ENCODE data around the gene CARD10. TPM values are rescaled to one million over a fixed set of nuclear protein-coding genes. Genes with fewer than 3 reads are reported as not detected.

Gene CARD10
- total RNA-seq, 1 donor from 2014 or later: 64.0 TPM

DNA sequence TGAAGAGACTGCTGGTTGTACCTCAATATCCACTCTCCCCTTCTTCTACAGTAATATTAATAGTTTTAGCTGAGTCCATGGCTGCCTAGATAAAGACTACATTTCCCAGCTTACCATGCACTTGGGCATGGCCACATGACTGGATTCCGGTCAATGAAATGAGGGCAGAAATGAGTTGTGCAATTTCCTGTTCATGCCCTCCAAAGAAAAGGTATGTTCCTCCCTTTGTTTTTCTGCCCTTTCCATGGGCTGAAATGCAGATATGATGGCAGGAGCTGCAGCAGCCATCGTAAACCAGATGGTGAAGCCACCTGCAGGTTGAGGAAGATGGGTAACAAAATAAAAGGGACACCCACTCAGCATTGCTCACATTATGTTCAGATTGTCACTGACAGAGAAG is 76.7 kb downstream of the CARD10 start:
- no peak overlapping the region for H3K4me3 ChIP-seq (ENCODE audit: low read depth, low read length)
- H3K36me3 ChIP-seq (ENCODE audit: control insufficient read depth, insufficient read depth, low read length): no peaks in the 10 kb centered on the region
- TF ChIP-seq, protein P1, sequence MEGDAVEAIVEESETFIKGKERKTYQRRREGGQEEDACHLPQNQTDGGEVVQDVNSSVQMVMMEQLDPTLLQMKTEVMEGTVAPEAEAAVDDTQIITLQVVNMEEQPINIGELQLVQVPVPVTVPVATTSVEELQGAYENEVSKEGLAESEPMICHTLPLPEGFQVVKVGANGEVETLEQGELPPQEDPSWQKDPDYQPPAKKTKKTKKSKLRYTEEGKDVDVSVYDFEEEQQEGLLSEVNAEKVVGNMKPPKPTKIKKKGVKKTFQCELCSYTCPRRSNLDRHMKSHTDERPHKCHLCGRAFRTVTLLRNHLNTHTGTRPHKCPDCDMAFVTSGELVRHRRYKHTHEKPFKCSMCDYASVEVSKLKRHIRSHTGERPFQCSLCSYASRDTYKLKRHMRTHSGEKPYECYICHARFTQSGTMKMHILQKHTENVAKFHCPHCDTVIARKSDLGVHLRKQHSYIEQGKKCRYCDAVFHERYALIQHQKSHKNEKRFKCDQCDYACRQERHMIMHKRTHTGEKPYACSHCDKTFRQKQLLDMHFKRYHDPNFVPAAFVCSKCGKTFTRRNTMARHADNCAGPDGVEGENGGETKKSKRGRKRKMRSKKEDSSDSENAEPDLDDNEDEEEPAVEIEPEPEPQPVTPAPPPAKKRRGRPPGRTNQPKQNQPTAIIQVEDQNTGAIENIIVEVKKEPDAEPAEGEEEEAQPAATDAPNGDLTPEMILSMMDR (IDR thresholded peaks at IDR 0.05; ENCODE audit: insufficient read depth, low read length, poor library complexity, severe bottlenecking): no peak
- DNase-seq (ENCODE audit: low read depth): no peak
- no peaks in the 10 kb centered on the region for H3K27me3 ChIP-seq (ENCODE audit: control insufficient read depth, insufficient read depth, low read length)

GRCh38 chr22:37442135-37442534 is 77.1 kb downstream of the CARD10 start:
- Histone ChIP-seq H3K27me3 (ENCODE audit: control insufficient read depth, insufficient read depth, low read length) (no peaks in the 10 kb centered on the region), H3K36me3 (ENCODE audit: control insufficient read depth, insufficient read depth, low read length) (no peaks in the 10 kb centered on the region), H3K4me3 (ENCODE audit: low read depth, low read length) (no peak overlapping the region)
- no peak for DNase-seq (ENCODE audit: low read depth)
- TF ChIP-seq, protein P1 (IDR thresholded peaks at IDR 0.05; ENCODE audit: insufficient read depth, low read length, poor library complexity, severe bottlenecking): no peak

DNA sequence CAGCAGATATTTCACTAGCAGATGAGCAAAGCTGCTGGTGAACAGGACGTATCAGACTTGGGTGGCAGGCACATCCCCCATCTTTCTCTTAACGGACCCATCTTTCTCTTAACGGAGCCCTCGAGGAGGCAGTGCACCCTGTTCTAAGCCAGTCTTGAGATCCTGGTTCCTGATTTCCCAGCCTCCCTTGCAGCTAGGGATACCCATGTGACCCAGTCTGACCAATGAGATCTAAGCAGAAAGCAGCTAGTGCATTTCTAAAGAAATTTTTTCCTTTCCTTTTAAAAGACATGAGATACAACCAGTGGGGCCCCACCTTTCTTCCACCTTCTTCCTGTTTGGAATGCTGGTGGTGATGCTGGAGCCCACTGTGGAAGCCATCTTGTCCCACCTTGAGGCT is 78.3 kb downstream of the CARD10 start:
- no peak overlapping the region for H3K4me3 ChIP-seq (ENCODE audit: low read depth, low read length)
- no peaks in the 10 kb centered on the region for H3K27me3 ChIP-seq (ENCODE audit: control insufficient read depth, insufficient read depth, low read length)
- no peaks in the 10 kb centered on the region for H3K36me3 ChIP-seq (ENCODE audit: control insufficient read depth, insufficient read depth, low read length)
- DNase-seq (ENCODE audit: low read depth): no peak
- TF ChIP-seq, protein P1 (IDR thresholded peaks at IDR 0.05; ENCODE audit: insufficient read depth, low read length, poor library complexity, severe bottlenecking): no peak

Other genes with a start within 250 kb of the CARD10 start
- gene CYTH4, start 236.9 kb downstream of the CARD10 start, total RNA-seq: not detected in 2 replicates
- 0.82 and 0.96 TPM in 2 replicates for gene ELFN2, start 91.9 kb downstream of the CARD10 start, total RNA-seq
- gene MFNG, start 33.0 kb downstream of the CARD10 start, total RNA-seq: 0.54 and 1.2 TPM in 2 replicates
- 98.1 and 150 TPM in 2 replicates for gene CDC42EP1, start 41.1 kb upstream of the CARD10 start, total RNA-seq
- gene LGALS2, start 60.7 kb upstream of the CARD10 start, total RNA-seq: not detected in 2 replicates
- 65.9 and 75.2 TPM in 2 replicates for gene GGA1, start 89.4 kb upstream of the CARD10 start, total RNA-seq
- 5.0 and 10.4 TPM in 2 replicates for gene SH3BP1, start 120.3 kb upstream of the CARD10 start, total RNA-seq
- 13.3 and 14.3 TPM in 2 replicates for gene PDXP, start 139.3 kb upstream of the CARD10 start, total RNA-seq
- gene LGALS1, start 156.2 kb upstream of the CARD10 start, total RNA-seq: 500 and 806 TPM in 2 replicates
- 46.2 and 59.0 TPM in 2 replicates for gene NOL12, start 166.9 kb upstream of the CARD10 start, total RNA-seq
- 62.8 and 68.9 TPM in 2 replicates for gene TRIOBP, start 177.6 kb upstream of the CARD10 start, total RNA-seq